ENCODE measurements around the gene TMUB1. TPM values are rescaled to one million over a fixed set of nuclear protein-coding genes. Genes with fewer than 3 reads are reported as not detected.
A peak's percentile ranks its signal among the peaks of the same experiment; 100 is the strongest.

Gene TMUB1
- total RNA-seq, 1 experiment from 2014 or later, result 68.1 TPM

- Mint-ChIP-seq H3K27ac (ENCODE audit: unreplicated experiment) (no peak overlapping the region), H3K4me3 (ENCODE audit: unreplicated experiment) (no peak overlapping the region), H3K36me3 (ENCODE audit: insufficient read depth, unreplicated experiment) (peaks cover 91% of the 10 kb centered on the region), H3K27me3 (ENCODE audit: insufficient read depth, unreplicated experiment) (no peaks in the 10 kb centered on the region), H3K9me3 (ENCODE audit: unreplicated experiment) (no peaks in the 10 kb centered on the region), H3K4me1 (ENCODE audit: low read depth, unreplicated experiment) (no peaks in the 10 kb centered on the region)
- DNase-seq, result no peak
- H3K4me3 ChIP-seq (ENCODE audit: low read depth, low read length), result no peak overlapping the region
- ChIA-PET CTCF (no interaction called here), POLR2A (no interaction called here)
- no peaks in the 10 kb centered on the region for H3K9me3 ChIP-seq
- BruUV-seq (replicated peaks), result no TSS peak
- intact Hi-C loops (cut with micrococcal nuclease; ENCODE audit: unreplicated experiment), result no loop called here
- no peaks in the 10 kb centered on the region for H3K27me3 ChIP-seq (replicated peaks; ENCODE audit: control insufficient read depth, insufficient read depth, low read length)
- no peak for TF ChIP-seq CTCF (IDR thresholded peaks at IDR 0.05; ENCODE audit: insufficient read depth in 1 of 2, low read depth in 1 of 2, low read length in 1 of 2, severe bottlenecking in 1 of 2, unreplicated experiment in 1 of 2)
- peaks cover 3% of the 10 kb centered on the region for H3K36me3 ChIP-seq (ENCODE audit: control insufficient read depth, insufficient read depth, low read length)
- peaks cover 18% of the 10 kb centered on the region for H3K4me1 ChIP-seq
Measured at GRCh38 chr7:151069841-151070573, 13.3 kb downstream of the TMUB1 start.

- TF ChIP-seq CTCF (IDR thresholded peaks at IDR 0.05; ENCODE audit: insufficient read depth in 1 of 2, low read depth in 1 of 2, low read length in 1 of 2, severe bottlenecking in 1 of 2, unreplicated experiment in 1 of 2), result no peak
- Histone ChIP-seq H3K9me3 (no peaks in the 10 kb centered on the region), H3K36me3 (ENCODE audit: control insufficient read depth, insufficient read depth, low read length) (peaks cover 6% of the 10 kb centered on the region), H3K4me1 (peaks cover 25% of the 10 kb centered on the region), H3K4me3 (ENCODE audit: low read depth, low read length) (no peak overlapping the region), H3K27me3 (replicated peaks; ENCODE audit: control insufficient read depth, insufficient read depth, low read length) (no peaks in the 10 kb centered on the region)
- DNase-seq, result no peak
- Mint-ChIP-seq H3K4me3 (ENCODE audit: unreplicated experiment) (peak overlapping the region; percentile 39), H3K27ac (ENCODE audit: unreplicated experiment) (peak overlapping the region; percentile 80), H3K9me3 (ENCODE audit: unreplicated experiment) (no peaks in the 10 kb centered on the region), H3K36me3 (ENCODE audit: insufficient read depth, unreplicated experiment) (peaks cover 85% of the 10 kb centered on the region), H3K4me1 (ENCODE audit: low read depth, unreplicated experiment) (no peaks in the 10 kb centered on the region), H3K27me3 (ENCODE audit: insufficient read depth, unreplicated experiment) (no peaks in the 10 kb centered on the region)
- intact Hi-C loops (cut with micrococcal nuclease; ENCODE audit: unreplicated experiment), result no loop called here
- ChIA-PET POLR2A (interaction anchor here (0.5 to 1.9 kb wide), 4 partner anchors 9 to 90 kb away, joined by 3 to 10 read pairs (median 5); partner anchors contain the start of gene FASTK), CTCF (interaction anchor here (1.3 kb wide), 1 partner anchor 40 kb away, joined by 4 read pairs; the partner anchor contains the start of gene ABCB8)
- BruUV-seq (replicated peaks), result no TSS peak
Measured at GRCh38 chr7:151068069-151068773, 15.1 kb downstream of the TMUB1 start.

- no peak overlapping the region for H3K4me3 ChIP-seq (ENCODE audit: low read depth, low read length)
- CTCF ChIA-PET, result no interaction called here
- POLR2A ChIA-PET, result no interaction called here
- Mint-ChIP-seq H3K27ac (ENCODE audit: unreplicated experiment) (no peak overlapping the region), H3K27me3 (ENCODE audit: insufficient read depth, unreplicated experiment) (no peaks in the 10 kb centered on the region), H3K4me3 (ENCODE audit: unreplicated experiment) (no peak overlapping the region), H3K9me3 (ENCODE audit: unreplicated experiment) (no peaks in the 10 kb centered on the region), H3K36me3 (ENCODE audit: insufficient read depth, unreplicated experiment) (peaks cover 85% of the 10 kb centered on the region), H3K4me1 (ENCODE audit: low read depth, unreplicated experiment) (peaks cover 6% of the 10 kb centered on the region)
- no peak for TF ChIP-seq CTCF (IDR thresholded peaks at IDR 0.05; ENCODE audit: insufficient read depth in 1 of 2, low read depth in 1 of 2, low read length in 1 of 2, severe bottlenecking in 1 of 2, unreplicated experiment in 1 of 2)
- intact Hi-C loops (cut with micrococcal nuclease; ENCODE audit: unreplicated experiment), result no loop called here
- peaks cover 6% of the 10 kb centered on the region for H3K36me3 ChIP-seq (ENCODE audit: control insufficient read depth, insufficient read depth, low read length)
- DNase-seq, result no peak
- BruUV-seq (replicated peaks), result no TSS peak
- H3K27me3 ChIP-seq (replicated peaks; ENCODE audit: control insufficient read depth, insufficient read depth, low read length), result no peaks in the 10 kb centered on the region
- H3K9me3 ChIP-seq, result no peaks in the 10 kb centered on the region
- peaks cover 32% of the 10 kb centered on the region for H3K4me1 ChIP-seq
Measured at GRCh38 chr7:151066273-151066974, 16.9 kb downstream of the TMUB1 start.
